ACC112 (cell line): ENCODE results near the gene ANTXR1.

Experiments
- H2AFZ ChIP-seq: fragments of 200-600 bp; sonication (generic); one replicate; pipeline ENCODE4 v1.6.0; 2017; ENCODE audit warnings: antibody characterized with exemption, low read length; ENCODE audit not compliant: unreplicated experiment
- H3K27ac ChIP-seq: fragments of 200-600 bp; sonication (generic); 2 replicates; pipeline ENCODE4 v1.5.1; 2014; ENCODE audit warnings: low read depth, mild to moderate bottlenecking, antibody characterized with exemption, low read length, moderate library complexity
- H3K27me3 ChIP-seq: fragments of 200-600 bp; sonication (generic); 2 replicates; pipeline ENCODE4 v1.6.1; 2014; ENCODE audit warnings: mild to moderate bottlenecking, antibody characterized with exemption, low read length, moderate library complexity, mixed read lengths; ENCODE audit not compliant: insufficient read depth
- H3K36me3 ChIP-seq: fragments of 200-600 bp; sonication (generic); 2 replicates; pipeline ENCODE4 v1.6.1; 2016; ENCODE audit warnings: mild to moderate bottlenecking, antibody characterized with exemption, low read length, moderate library complexity, mixed read lengths; ENCODE audit not compliant: insufficient read depth
- H3K4me1 ChIP-seq: fragments of 200-600 bp; sonication (generic); one replicate; pipeline ENCODE4 v1.6.1; 2016; ENCODE audit warnings: low read length, mixed read lengths; ENCODE audit not compliant: insufficient read depth, unreplicated experiment, control insufficient read depth
- H3K4me3 ChIP-seq: fragments of 200-600 bp; sonication (generic); 2 replicates; pipeline ENCODE4 v1.5.1; 2014; ENCODE audit warnings: mild to moderate bottlenecking, low read depth, low read length
- H3K79me2 ChIP-seq: fragments of 200-600 bp; sonication (generic); one replicate; pipeline ENCODE4 v1.6.0; 2016; ENCODE audit warnings: low read length; ENCODE audit not compliant: control insufficient read depth, unreplicated experiment, insufficient read depth

Gene ANTXR1

DNA sequence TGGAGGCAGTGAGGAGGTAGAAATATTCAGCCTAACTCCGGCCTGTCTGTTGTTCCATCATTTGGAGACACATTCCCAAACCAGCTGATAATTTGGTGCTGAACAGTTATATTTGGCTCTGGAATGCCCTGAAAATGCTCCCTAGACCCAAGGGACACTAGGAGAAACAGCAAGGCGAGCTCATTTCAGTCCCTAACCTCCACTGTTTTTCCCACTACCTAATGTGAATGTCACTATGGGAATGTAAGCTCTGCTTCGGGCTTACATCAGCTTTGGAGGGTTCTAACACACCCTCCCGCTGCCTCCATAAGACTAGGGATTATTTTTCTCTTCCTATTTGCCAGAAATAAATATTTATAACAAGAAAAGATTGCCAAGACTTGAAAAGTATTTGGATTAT lies 103.5 kb downstream of the ANTXR1 start:
- Histone ChIP-seq H2AFZ (no peak overlapping the region), H3K27me3 (no peaks in the 10 kb centered on the region), H3K27ac (no peak overlapping the region), H3K4me1 (peaks cover 3% of the 10 kb centered on the region), H3K79me2 (no peaks in the 10 kb centered on the region), H3K36me3 (no peaks in the 10 kb centered on the region), H3K4me3 (no peak overlapping the region)

DNA sequence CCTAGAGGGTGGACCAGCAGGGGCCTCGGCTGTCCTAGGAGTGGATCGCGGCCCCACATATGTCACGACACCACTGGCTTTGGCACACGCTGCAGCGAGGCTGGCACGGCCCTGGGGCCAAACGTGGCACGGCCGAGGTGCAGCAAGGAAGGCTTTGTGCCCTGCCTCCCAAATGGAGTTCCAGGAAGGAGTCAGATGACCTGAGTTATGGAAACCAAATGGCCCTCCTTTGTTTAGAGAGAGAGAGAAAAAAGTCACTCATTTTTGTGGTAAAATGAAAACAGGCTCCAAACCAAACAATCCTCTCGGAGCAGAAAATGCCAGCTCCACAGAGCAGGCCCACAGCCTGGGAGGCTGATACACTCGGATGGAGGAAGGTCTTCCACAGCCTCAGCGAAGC lies 105.6 kb downstream of the ANTXR1 start:
- Histone ChIP-seq H3K27me3 (no peaks in the 10 kb centered on the region), H3K79me2 (no peaks in the 10 kb centered on the region), H3K36me3 (peaks cover 9% of the 10 kb centered on the region; the same call in 1 of the 2 replicates), H2AFZ (no peak overlapping the region), H3K4me1 (peaks cover 17% of the 10 kb centered on the region), H3K27ac (no peak overlapping the region), H3K4me3 (no peak overlapping the region)

DNA sequence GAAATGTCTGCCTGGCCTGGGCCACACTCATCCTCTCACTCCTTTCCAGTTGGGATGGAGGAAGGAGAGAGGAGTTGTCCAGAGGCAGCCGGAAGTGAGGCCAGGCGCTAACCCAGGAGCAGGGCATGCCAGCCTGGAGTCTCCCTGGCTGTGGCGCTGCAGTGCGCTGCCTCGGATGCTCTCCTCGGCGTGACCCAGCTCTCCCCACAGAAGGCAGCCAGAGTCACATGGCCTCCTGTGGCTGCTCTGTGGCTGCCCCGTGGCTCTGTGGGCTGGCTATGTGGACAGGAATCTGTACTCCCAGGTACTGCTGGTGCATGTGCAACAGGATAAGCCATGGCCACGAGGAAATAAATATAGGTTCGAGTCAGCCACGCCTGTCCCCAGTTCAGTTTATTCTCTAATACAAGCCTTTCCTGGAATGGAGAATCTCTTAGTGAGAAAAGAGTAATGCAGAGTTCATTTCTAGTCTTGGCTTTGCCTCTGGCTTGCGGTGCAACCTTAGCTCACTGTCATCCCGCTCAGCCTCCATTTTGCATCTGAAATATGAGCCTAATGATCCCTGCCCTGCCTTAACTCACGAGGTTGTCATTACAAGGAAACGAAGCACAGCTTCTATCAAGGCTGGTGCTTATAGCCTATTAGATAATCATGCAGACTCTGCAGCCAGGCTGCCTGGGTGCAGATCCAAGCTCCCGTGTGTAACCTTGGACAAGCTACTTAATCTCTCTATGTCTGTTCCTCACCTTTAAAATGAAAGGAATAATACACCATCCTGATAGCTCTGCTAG lies 106.3 kb downstream of the ANTXR1 start:
- H3K27ac ChIP-seq, result no peak overlapping the region
- no peaks in the 10 kb centered on the region for H3K27me3 ChIP-seq
- no peak overlapping the region for H3K4me3 ChIP-seq
- no peaks in the 10 kb centered on the region for H3K79me2 ChIP-seq
- H3K4me1 ChIP-seq, result peaks cover 17% of the 10 kb centered on the region
- H2AFZ ChIP-seq, result no peak overlapping the region
- peaks cover 16% of the 10 kb centered on the region; the same call in 1 of the 2 replicates for H3K36me3 ChIP-seq

DNA sequence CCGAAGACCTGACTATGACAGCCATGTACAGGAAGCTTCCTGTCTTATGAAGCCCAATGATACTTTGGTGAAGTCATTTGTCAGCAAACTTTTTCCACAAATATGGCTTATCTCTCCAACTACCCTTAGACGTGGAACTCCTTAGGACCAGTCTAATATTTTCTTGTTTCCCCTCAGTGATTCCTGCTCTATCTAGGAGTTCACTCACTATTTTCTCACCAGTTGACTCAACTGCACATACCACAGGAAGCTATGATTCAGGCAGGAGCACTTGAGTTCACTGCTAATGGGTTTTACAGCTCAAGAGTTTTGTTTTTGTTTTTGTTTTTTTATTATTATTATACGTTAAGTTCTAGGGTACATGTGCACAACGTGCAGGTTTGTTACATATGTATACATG lies 109.3 kb downstream of the ANTXR1 start:
- H3K27ac ChIP-seq, result peak overlapping the region; percentile 54; the same call in 1 of the 2 replicates
- H2AFZ ChIP-seq, result no peak overlapping the region
- no peaks in the 10 kb centered on the region for H3K79me2 ChIP-seq
- H3K4me3 ChIP-seq, result no peak overlapping the region
- peaks cover 17% of the 10 kb centered on the region for H3K4me1 ChIP-seq
- peaks cover 20% of the 10 kb centered on the region; the same call in 1 of the 2 replicates for H3K36me3 ChIP-seq
- no peaks in the 10 kb centered on the region for H3K27me3 ChIP-seq

DNA sequence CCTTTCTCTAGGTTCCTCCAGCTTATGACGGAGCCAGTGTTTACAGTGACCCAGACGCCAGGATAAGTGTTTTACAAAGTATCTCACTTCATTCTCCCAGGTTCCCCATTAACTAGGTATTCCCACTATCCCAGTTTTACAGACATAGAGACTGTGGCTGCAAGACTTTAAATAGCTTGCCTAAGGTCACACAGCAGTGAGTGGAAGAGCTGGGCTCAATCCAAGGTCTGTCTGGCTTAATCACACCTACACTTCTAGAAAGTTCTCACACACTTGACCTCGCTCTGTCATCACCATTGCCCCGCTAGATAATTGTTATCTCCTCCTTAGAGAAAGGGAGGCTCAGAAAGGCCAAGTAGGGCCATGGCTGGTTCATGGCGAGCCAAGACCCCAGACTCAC lies 110.2 kb downstream of the ANTXR1 start:
- no peak overlapping the region for H3K27ac ChIP-seq
- no peak overlapping the region for H3K4me3 ChIP-seq
- H3K79me2 ChIP-seq, result no peaks in the 10 kb centered on the region
- H3K4me1 ChIP-seq, result peaks cover 17% of the 10 kb centered on the region
- H2AFZ ChIP-seq, result no peak overlapping the region
- peaks cover 20% of the 10 kb centered on the region; the same call in 1 of the 2 replicates for H3K36me3 ChIP-seq
- H3K27me3 ChIP-seq, result no peaks in the 10 kb centered on the region

DNA sequence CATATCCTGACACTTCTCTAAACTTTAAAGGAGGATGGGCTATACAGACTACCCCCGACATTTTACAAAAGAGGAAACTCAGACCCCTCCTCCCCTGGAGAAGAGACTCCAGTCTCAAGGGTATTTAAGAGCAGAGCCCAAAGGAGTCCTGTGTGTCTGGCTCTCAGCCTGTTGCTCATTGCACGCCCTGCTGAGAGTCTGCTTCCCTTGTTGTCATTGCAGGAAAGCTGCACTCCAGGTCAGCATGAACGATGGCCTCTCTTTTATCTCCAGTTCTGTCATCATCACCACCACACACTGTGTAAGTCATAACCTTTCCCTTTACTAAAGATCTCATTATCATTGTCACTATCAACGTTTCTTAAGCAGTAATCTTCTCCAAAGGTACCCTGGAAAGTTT lies 111.4 kb downstream of the ANTXR1 start:
- Histone ChIP-seq H3K36me3 (peaks cover 26% of the 10 kb centered on the region; the same call in 1 of the 2 replicates), H3K79me2 (no peaks in the 10 kb centered on the region), H2AFZ (no peak overlapping the region), H3K4me3 (no peak overlapping the region), H3K4me1 (peaks cover 17% of the 10 kb centered on the region), H3K27ac (no peak overlapping the region), H3K27me3 (no peaks in the 10 kb centered on the region)

DNA sequence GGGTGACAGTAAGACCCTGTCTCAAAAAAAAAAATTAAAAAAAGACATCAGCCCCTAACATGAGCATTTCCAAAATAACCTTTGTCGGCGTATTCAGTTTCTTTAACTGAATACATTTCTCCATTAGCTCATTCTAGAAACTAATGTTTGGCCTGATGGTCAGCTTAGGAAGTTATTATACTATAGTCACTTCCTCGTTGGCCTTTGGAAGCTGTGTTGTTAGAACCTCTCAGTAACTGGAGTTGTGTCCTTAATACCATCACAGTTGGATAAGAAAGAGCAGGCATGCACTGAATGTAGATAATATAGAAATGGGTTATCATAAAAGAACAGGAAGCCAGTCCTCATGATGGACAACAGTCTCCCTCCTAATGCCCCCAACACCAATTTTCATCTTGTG lies 112.8 kb downstream of the ANTXR1 start:
- Histone ChIP-seq H3K27me3 (no peaks in the 10 kb centered on the region), H3K4me3 (no peak overlapping the region), H3K79me2 (no peaks in the 10 kb centered on the region), H3K4me1 (peaks cover 17% of the 10 kb centered on the region), H2AFZ (no peak overlapping the region), H3K36me3 (peaks cover 26% of the 10 kb centered on the region; the same call in 1 of the 2 replicates), H3K27ac (no peak overlapping the region)

DNA sequence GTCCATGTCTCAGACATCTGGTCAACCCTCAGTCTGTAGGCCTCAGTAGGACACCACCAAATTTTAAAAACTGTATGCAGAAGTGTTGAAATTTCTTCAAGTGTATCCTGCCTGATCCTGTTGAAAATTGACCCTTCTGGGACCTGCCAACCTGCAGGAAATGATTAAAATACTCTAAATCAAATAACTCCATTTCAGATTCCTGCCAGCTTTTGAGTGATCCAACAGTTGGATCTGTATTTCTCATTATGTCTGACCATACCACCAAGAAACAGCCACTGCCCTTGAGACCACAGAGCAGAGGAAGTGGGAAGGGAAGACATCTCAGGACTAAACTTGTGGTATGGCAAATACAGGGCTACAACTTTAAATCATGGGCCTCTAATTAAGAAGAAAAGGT lies 113.4 kb downstream of the ANTXR1 start:
- H3K27ac ChIP-seq, result no peak overlapping the region
- H2AFZ ChIP-seq, result no peak overlapping the region
- H3K79me2 ChIP-seq, result no peaks in the 10 kb centered on the region
- peaks cover 15% of the 10 kb centered on the region for H3K4me1 ChIP-seq
- H3K27me3 ChIP-seq, result no peaks in the 10 kb centered on the region
- peaks cover 26% of the 10 kb centered on the region; the same call in 1 of the 2 replicates for H3K36me3 ChIP-seq
- no peak overlapping the region for H3K4me3 ChIP-seq

DNA sequence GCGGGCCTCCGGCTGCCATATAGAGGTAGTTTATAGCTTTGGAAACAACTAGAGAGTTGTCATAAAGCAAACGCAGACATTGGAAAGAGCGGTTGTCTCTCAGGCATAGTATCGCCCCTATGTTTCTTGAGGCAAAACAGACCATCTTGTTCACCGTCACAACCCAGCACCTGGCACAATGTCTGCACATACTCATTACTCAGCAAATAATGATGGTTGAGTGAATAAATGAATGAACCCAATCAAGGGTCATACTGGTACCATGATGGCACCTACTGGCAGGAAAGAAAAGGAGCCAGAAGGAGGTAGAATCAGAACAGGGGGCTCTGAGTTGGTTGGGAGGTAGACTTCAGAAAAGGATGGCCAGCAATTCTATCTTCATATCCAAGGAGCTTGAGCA lies 118.5 kb downstream of the ANTXR1 start:
- Histone ChIP-seq H3K79me2 (no peaks in the 10 kb centered on the region), H3K4me3 (no peak overlapping the region), H3K27ac (no peak overlapping the region), H3K36me3 (peaks cover 14% of the 10 kb centered on the region; the same call in 1 of the 2 replicates), H3K4me1 (peaks cover 40% of the 10 kb centered on the region), H2AFZ (no peak overlapping the region), H3K27me3 (no peaks in the 10 kb centered on the region)

DNA sequence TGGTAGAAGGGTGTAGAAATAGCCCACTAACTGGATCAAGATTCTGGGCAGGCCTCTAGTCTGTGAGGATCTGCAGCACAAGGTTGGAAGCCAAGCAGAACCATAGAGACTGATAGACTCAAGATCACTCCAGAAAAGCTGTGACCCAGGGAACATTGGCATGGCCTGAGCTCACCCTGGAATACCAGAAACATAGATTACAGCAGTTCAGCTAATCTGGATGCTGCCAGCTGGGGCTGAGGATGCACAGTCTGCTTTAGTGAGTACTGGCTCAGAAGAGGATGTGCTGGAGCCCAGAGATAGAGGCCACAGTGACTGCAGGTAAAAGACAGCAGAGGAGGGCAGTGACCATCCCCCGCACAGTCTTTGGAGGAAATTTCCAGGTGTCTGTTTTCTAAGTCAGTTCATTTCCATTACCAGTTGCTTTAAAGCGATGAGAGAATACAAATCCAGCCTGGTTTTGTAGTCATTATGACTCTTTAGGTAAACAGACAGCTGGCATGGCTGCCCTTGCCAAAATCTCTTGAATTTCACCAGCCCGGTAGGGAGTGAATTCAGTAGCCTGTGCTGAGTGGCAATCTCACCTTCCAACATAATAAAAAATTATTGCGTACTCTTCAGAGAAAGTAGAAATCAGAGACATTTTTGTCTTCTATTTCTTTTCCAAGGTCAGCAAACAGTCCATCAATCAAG lies 119.2 kb downstream of the ANTXR1 start:
- Histone ChIP-seq H2AFZ (no peak overlapping the region), H3K27me3 (no peaks in the 10 kb centered on the region), H3K4me3 (no peak overlapping the region), H3K79me2 (no peaks in the 10 kb centered on the region), H3K27ac (no peak overlapping the region), H3K36me3 (peaks cover 10% of the 10 kb centered on the region; the same call in 1 of the 2 replicates), H3K4me1 (peaks cover 46% of the 10 kb centered on the region)
